GM12873 (cell line): ENCODE measurements around the gene CCDC92B.

Source experiments
- TF ChIP-seq, protein P1 (sequence below): IDR thresholded peaks from 2 replicates; pipeline ENCODE4 v1.5.1; 2012; ENCODE audit warnings: low read depth, mild to moderate bottlenecking, moderate library complexity, low read length, control low read depth; ENCODE audit not compliant: insufficient read depth; ENCODE audit errors: missing control alignments

Gene CCDC92B

DNA sequence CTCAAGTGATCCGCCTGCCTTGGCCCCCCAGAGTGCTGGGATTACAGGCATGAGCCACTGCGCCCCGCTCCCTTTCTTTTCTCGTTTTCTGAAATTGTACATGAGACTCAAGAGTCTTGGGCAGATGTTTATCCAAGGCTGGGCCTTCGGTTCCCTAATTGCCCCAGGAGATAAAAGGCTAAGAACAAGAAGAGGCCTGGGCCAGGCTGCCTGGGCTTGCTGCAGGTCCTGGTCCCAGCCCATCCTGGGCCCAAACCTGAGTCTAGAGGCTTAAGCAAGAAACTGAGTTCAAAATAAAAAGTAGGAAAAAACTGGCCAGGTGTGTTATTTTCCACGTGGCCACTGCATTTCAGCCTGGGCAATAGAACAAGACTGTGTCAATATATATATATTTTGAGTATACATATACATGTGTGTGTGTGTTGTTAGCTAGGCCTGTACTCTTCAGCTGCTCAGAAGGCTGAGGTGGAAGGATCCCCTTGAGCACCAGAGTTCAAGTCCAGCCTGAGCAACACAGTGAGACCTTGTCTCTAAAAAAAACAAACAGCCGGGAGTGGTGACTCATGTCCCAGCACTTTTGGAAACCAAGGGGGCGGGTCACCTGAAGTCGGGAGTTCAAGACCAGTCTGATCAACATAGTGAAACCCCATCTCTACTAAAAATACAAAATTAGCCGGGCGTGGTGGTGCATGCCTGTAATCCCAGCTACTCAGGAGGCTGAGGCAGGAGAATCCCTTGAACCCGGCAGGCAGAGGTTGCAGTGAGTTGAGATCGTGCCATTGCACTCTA is 31.1 kb downstream of the CCDC92B start:
- TF ChIP-seq, protein P1, sequence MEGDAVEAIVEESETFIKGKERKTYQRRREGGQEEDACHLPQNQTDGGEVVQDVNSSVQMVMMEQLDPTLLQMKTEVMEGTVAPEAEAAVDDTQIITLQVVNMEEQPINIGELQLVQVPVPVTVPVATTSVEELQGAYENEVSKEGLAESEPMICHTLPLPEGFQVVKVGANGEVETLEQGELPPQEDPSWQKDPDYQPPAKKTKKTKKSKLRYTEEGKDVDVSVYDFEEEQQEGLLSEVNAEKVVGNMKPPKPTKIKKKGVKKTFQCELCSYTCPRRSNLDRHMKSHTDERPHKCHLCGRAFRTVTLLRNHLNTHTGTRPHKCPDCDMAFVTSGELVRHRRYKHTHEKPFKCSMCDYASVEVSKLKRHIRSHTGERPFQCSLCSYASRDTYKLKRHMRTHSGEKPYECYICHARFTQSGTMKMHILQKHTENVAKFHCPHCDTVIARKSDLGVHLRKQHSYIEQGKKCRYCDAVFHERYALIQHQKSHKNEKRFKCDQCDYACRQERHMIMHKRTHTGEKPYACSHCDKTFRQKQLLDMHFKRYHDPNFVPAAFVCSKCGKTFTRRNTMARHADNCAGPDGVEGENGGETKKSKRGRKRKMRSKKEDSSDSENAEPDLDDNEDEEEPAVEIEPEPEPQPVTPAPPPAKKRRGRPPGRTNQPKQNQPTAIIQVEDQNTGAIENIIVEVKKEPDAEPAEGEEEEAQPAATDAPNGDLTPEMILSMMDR: no peak

DNA sequence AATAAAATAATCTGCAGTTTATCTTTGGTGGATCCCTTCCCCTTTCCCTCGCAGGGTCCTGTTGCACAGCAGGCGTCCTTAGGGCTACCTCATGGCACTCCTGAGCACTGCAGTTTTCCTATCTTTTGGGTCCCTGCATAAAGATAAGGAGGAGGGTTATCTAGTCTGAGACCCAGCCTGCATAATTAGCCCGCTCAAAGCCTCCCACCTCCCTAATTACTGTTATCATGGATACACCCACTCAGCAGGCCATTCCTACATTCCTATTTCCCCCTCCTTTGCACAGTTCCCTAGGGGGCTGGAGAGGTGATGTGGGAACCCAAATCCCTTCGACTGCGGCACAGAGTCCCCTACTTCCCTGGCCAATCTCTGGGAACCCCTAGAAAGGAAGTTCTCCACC is 32.8 kb downstream of the CCDC92B start:
- TF ChIP-seq, protein P1: no peak

DNA sequence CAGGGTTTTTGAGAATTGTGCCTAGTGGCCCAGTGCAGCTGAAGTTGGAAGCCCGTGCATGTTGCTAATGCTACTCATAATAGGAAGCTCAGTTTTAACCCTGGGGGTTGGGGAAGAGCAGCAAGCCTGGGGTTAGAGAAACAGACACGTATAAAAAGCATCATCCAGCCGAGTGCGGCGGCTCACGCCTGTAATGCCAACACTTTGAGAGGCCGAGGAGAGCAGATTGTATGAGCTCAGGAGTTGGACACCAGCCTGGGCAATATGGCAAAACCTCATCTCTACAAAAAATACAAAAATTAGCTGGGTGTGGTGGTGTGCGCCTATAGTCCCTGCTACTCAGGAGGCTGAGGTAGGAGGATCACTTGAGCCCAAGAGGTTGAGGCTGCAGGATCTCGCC is 35.6 kb downstream of the CCDC92B start:
- TF ChIP-seq, protein P1: no peak

DNA sequence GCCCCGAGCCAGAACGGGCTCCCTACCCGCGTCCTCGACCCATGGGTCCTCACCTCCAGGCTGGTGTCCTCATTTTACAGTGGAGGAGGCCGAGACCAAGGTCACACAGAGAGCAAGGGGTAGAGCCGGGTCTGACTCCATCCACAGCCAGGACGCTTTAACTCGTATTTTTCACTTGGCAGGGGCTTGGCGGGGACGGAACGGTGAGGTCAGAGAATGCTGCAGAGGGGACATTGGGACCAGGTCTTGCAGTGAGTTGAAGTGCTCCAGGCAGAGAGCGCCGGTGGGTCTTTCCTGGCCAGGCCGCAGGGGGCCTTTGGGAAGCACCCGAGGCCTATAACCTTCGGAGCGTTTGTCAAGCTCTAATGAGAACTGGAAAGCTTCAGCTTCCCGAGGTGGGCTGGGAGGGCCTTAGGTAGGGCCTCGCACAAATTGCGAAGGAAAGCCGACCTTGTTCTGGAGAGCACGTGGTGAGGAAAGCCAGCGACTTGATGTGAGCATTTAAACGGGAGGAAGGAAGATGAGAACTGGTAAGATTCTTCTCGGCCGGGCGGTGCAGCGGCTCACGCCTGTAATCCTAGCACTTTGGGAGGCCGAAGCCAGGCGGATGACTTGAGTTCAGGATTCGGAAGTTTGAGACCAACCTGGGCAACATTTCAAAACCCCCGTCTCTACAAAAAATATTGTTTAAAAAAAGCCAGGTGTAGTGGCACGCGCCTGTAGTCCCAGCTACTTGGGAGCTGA is 37.0 kb downstream of the CCDC92B start:
- TF ChIP-seq, protein P1: no peak

DNA sequence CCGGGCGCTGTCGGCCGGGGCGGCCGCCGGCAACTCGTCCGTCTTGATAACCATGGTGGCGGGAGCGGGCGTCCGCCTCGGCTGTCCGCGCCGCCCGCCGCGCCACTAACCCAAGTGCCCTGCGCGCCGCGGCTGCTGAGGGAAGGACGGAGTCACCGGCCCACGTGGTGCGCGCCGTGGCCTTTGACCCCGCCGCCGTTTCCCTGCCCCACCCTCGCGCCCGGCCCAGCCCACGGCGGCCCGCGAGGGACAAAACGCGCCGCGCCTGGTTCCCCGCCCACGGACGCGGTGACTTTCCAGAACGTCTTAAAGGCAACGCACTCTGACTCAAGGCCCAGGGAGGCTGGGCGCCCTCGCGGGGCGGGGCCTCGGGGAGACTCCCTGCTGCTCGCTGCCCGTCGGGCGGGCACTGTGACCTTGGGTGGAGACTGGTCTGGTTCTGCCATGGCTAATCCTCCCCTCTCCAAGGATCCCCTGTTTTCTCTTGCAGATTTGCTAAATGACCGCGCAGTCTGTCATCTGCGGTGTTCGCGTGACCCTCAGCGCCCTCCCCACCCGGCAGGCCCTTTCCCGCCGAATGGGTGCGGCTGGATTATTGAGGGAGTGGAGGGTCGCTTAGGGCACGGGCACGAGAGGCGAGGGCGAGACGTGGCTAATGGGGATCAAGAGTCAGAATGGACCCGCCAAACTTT is 37.7 kb downstream of the CCDC92B start, which contains the start of gene CLUH:
Gene CLUH (minus strand): TSS at position 157 of the 692 bp plus-strand sequence. CDS start 103 bp downstream, at position 54.
- TF ChIP-seq, protein P1: no peak

DNA sequence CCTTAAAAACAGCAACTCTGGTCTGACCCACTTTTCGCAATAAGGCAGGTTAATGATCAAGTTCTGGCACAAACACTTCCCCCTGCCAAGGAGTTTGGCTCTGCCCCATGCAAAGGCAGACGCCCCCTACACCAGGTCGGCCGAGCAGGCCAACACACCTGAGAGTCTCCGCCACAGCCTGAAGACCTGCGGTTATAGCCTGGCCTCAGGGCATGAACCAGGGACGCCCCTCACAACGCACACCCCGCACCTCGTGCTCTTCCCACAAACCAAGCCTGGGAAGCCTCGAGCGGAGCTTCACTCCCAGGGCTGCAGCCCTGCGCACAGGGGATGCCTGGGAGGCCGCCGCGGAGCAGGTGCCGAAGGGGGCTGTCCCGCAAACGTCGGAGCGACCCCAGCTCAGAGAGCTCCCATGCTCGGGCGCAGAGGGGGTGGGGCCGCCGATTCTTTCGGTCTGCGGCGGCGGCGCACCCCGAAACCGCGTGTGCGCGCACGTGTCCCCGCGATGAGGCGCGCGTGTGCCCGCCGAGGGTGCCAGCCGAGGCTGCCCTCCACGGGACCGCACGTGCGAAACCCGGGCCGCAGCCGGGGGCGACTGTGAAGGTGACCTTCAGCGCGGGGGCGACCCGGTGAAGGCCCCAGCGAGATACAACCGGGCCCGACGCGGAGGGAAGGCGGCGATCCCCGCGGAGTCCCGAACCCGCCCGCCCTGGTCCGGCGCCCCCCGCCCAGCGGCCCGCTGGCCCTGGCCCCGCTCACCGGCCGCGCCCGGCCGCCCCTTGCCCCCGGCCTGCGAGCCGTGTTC is 38.4 kb downstream of the CCDC92B start:
- TF ChIP-seq, protein P1: no peak
